ENCODE results near the gene RPS4Y2. TPM values are rescaled to one million over a fixed set of nuclear protein-coding genes. Genes with fewer than 3 reads are reported as not detected.

Gene RPS4Y2
- total RNA-seq, result not detected
- not detected for polyA plus RNA-seq
- long read RNA-seq, donor 1, result 0 reads
- long read RNA-seq, donor 2, result 0 reads
- long read RNA-seq, donor 3, result 0 reads

DNA sequence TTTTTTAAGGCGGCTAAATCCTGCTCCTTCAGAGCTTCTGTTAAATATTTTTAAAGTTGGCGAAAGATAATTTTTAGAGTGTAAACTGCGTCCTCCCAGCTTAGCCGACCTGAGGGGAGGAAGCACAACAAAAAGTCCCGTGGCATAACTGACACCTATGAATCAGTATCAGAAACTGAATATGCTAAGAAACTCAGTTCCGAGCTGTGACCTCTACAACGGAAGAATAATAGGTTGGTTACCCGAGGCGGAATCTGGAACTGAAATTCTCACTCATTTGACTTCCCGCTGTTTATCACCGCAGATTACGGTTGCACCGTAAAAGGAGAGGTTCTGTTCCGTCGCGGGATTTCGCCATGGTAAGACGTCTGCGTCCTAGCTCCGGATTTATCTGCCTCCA lies at the start of gene RPS4Y2:
Gene RPS4Y2 (plus strand): TSS at position 301 of the 400 bp plus-strand sequence. CDS start 56 bp downstream, at position 357.
- intact Hi-C loops (cut with DNase I), result no loop called here
- H3K4me3 ChIP-seq, result no peak within 1 kb of the TSS
- TF ChIP-seq, protein P1, sequence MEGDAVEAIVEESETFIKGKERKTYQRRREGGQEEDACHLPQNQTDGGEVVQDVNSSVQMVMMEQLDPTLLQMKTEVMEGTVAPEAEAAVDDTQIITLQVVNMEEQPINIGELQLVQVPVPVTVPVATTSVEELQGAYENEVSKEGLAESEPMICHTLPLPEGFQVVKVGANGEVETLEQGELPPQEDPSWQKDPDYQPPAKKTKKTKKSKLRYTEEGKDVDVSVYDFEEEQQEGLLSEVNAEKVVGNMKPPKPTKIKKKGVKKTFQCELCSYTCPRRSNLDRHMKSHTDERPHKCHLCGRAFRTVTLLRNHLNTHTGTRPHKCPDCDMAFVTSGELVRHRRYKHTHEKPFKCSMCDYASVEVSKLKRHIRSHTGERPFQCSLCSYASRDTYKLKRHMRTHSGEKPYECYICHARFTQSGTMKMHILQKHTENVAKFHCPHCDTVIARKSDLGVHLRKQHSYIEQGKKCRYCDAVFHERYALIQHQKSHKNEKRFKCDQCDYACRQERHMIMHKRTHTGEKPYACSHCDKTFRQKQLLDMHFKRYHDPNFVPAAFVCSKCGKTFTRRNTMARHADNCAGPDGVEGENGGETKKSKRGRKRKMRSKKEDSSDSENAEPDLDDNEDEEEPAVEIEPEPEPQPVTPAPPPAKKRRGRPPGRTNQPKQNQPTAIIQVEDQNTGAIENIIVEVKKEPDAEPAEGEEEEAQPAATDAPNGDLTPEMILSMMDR (IDR thresholded peaks at IDR 0.05), result no peak
- no peaks in the 10 kb centered on the region for H3K27me3 ChIP-seq
- DNase-seq (no peak), ATAC-seq (no peak)
- H3K9me3 ChIP-seq, result no peaks in the 10 kb centered on the region
- no peaks in the 10 kb centered on the region for H3K4me1 ChIP-seq
- H3K36me3 ChIP-seq, result no peaks in the 10 kb centered on the region
- 90 to 93% methylated on average over 20 of the region's 20 CpGs for WGBS, 2 donors
- H3K27ac ChIP-seq, result no peak within 1 kb of the TSS

DNA sequence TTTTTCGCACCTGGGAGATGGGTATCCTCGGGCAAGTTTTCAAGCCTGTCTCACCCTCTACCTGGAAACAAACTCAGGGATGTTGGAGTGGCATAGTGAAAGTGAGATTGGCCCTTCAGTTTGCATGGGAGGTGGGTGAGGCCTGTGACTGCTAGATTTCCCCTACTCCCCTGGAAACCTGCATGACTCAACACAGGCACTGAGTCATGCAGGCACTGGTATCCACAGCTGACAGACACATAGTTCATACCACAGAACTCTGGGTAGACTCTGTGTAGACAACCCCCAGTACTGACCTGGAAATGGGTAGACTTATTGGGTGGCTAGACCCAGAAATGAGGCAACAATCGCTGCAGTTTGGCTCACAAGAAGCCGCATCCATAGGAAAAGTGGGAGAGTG lies 41.5 kb upstream of the RPS4Y2 start:
- Histone ChIP-seq H3K36me3 (no peaks in the 10 kb centered on the region), H3K9me3 (no peaks in the 10 kb centered on the region), H3K27me3 (no peaks in the 10 kb centered on the region), H3K27ac (no peak overlapping the region), H3K4me1 (no peaks in the 10 kb centered on the region), H3K4me3 (no peak overlapping the region)
- WGBS, 2 donors, result 74 to 81% methylated on average over 4 of the region's 4 CpGs
- no peak for DNase-seq
- TF ChIP-seq, protein P1 (IDR thresholded peaks at IDR 0.05), result no peak
- ATAC-seq, result no peak
- intact Hi-C loops (cut with DNase I), result no loop called here

DNA sequence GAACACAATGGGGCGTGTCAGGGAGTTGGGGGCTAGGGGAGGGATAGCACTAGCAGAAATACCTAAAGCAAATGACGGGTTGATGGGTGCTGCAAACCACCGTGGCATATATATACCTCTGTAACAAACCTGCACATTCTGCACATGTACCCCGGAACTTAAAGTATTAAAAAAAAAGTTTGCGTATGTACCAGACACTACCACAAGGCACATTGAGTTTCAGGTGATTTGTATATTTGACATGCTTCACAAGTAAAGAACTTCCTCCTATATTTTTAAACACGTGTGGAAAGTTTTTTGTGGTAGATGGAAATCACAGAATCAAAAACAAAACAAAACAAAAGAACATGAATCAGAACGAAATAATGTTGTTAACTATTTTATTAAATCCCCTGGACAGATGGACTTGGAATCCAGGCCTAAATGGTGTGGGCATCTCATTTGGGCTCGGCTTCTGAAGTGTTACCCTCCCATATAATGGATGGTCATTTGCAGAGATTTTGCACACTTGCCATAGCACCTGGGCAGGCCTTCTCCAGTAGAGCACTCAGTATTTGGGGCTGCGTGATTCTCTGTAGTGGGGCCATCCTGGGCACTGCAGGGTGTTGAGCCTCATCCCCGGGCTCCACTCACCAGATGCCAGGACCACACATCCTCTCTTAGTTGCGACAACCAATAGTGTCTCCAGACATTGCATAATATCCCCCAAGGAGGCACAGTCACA lies 29.6 kb upstream of the RPS4Y2 start:
- H3K36me3 ChIP-seq, result no peaks in the 10 kb centered on the region
- H3K27me3 ChIP-seq, result no peaks in the 10 kb centered on the region
- TF ChIP-seq, protein P1 (IDR thresholded peaks at IDR 0.05), result no peak
- intact Hi-C loops (cut with DNase I), result no loop called here
- no peaks in the 10 kb centered on the region for H3K9me3 ChIP-seq
- no peak for DNase-seq
- H3K4me1 ChIP-seq, result no peaks in the 10 kb centered on the region
- no peak for ATAC-seq
- H3K4me3 ChIP-seq, result no peak overlapping the region
- H3K27ac ChIP-seq, result no peak overlapping the region
- WGBS, 2 donors, result 70 to 71% methylated on average over 11 of the region's 11 CpGs

DNA sequence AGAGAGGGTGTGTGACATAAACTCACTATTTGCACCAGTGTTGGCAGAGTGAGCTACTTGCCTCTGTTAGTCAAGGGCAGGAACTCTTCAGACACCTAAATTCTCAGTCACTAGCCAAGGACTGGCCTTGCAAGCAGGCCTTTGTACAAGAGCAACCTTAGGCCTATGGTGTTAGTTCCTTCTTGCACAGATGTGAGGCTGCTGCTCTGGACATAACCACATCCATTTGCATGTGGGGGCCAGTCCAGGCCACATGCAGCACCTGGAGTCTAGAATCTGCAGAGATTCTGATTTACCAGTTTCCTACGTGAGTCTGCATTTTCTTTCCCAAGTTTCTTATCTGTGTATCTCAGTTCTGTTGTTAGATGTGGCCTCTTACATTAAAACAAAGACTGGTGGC lies 20.7 kb upstream of the RPS4Y2 start:
- TF ChIP-seq, protein P1 (IDR thresholded peaks at IDR 0.05), result no peak
- Histone ChIP-seq H3K27me3 (no peaks in the 10 kb centered on the region), H3K4me3 (no peak overlapping the region), H3K36me3 (no peaks in the 10 kb centered on the region), H3K4me1 (no peaks in the 10 kb centered on the region), H3K27ac (no peak overlapping the region), H3K9me3 (no peaks in the 10 kb centered on the region)
- 50 to 55% methylated on average over 1 of the region's 1 CpG for WGBS, 2 donors
- intact Hi-C loops (cut with DNase I), result no loop called here
- no peak for ATAC-seq
- no peak for DNase-seq
